Lung (tissue), 16 donors: ENCODE measurements around the gene DDX46. TPM values are rescaled to one million over a fixed set of nuclear protein-coding genes. Genes with fewer than 3 reads are reported as not detected.
"Not testable (repeated sequence)": the region's sequence is repeated elsewhere in the genome, so short reads cannot be mapped to it uniquely, and the experiment has no call there.

Source experiments
- ATAC-seq: fragments of 200-7000 bp; cut with Tn5 transposase; one replicate; pipeline ENCODE4 v1.9.1; 2020; ENCODE audit warnings: moderate number of reproducible peaks; ENCODE audit not compliant: insufficient read depth, low FRiP score
- DNase-seq, 3 donors: peaks; one replicate each; pipeline ENCODE4 v3.0.0-alpha.2; 2013 to 2017
- H3K27ac ChIP-seq, 2 donors: one replicate each; pipeline ENCODE4 v1.5.1; 2013; ENCODE audit warnings: mild to moderate bottlenecking in 2 of 2, moderate library complexity in 2 of 2, control low read depth in 1 of 2, inconsistent platforms in 1 of 2, low read depth in 1 of 2, low read length in 1 of 2
- H3K27me3 ChIP-seq, 3 donors: one replicate each; pipeline ENCODE4 v1.5.1; 2013; ENCODE audit warnings: low read length in 2 of 3; ENCODE audit not compliant: control insufficient read depth in 3 of 3, insufficient read depth in 3 of 3
- H3K36me3 ChIP-seq, 4 donors: one replicate each; pipeline ENCODE4 v1.5.1; 2013; ENCODE audit warnings: low read length in 4 of 4, mild to moderate bottlenecking in 1 of 4, moderate library complexity in 1 of 4; ENCODE audit not compliant: control insufficient read depth in 4 of 4, insufficient read depth in 4 of 4
- H3K4me1 ChIP-seq, 5 donors: one replicate each; pipeline ENCODE4 v1.5.1; 2013; ENCODE audit warnings: low read length in 5 of 5, mild to moderate bottlenecking in 2 of 5, moderate library complexity in 1 of 5; ENCODE audit not compliant: control insufficient read depth in 5 of 5, insufficient read depth in 5 of 5
- H3K4me3 ChIP-seq: one replicate; pipeline ENCODE4 v1.5.1; 2013; ENCODE audit warnings: mild to moderate bottlenecking, control low read depth, moderate library complexity
- H3K9ac ChIP-seq, 2 donors: one replicate each; pipeline ENCODE4 v1.5.1; 2013; ENCODE audit warnings: low read length in 2 of 2, control low read depth in 1 of 2; ENCODE audit not compliant: insufficient read depth in 1 of 2
- H3K9me3 ChIP-seq, 4 donors: one replicate each; pipeline ENCODE4 v1.5.1; 2013; ENCODE audit warnings: low read length in 3 of 4, mild to moderate bottlenecking in 1 of 4, moderate library complexity in 1 of 4; ENCODE audit not compliant: control insufficient read depth in 4 of 4, insufficient read depth in 3 of 4
- CTCF ChIP-seq: IDR thresholded peaks from 2 replicates; pipeline ENCODE4 v1.5.1; 2012; ENCODE audit warnings: mild to moderate bottlenecking; ENCODE audit errors: control extremely low read depth, extremely low read depth
- WGBS, 2 donors: extraction: QIAGEN DNeasy Blood & Tissue Kit; methylation state at CpG; one replicate each; pipeline ENCODE4 v1.1.7; 2013; 5-methylcytosine and 5-hydroxymethylcytosine counted together
- long read RNA-seq, 5 donors: transcript quantifications; one replicate each; lab custom pipeline, GENCODE V29; 2026
- polyA plus RNA-seq, 2 donors: library from polyadenylated mRNA; stranded (reverse); fragments of 200-250 nt; gene quantifications; one replicate each; pipeline ENCODE4 v1.2.1, GENCODE V29; 2013
- total RNA-seq, 2 donors: library from RNA; depleted of rRNA in 1 of 2; stranded (reverse); fragments of >200 nt in 1 of 2; gene quantifications; one replicate each; pipeline ENCODE4 v1.2.1, GENCODE V29; 2014 to 2021
- donor health status: control.
- donor health status: control.
- donor health status: Bipolar disorder and iron deficiency.
- donor health status: healthy.
- donor health status: DM: yes; HTN: yes; CAD: no.

DDX46 gene
- 10 to 100 TPM; 40.5 to 73.8 TPM for total RNA-seq
- 10 to 100 TPM; 21.8 to 22.5 TPM for polyA plus RNA-seq
- long read RNA-seq, donor 1, partial matches to known transcripts: 82 of 83 reads
- long read RNA-seq, donor 1, other reads (novel, unspliced or antisense): 0 of 83 reads
- long read RNA-seq, donor 2, partial matches to known transcripts: 34 of 35 reads
- long read RNA-seq, donor 2, other reads (novel, unspliced or antisense): 0 of 35 reads
- long read RNA-seq, donor 3, partial matches to known transcripts: 92 of 93 reads
- long read RNA-seq, donor 3, other reads (novel, unspliced or antisense): 0 of 93 reads
- long read RNA-seq, donor 4, partial matches to known transcripts: 55 of 57 reads
- long read RNA-seq, donor 4, other reads (novel, unspliced or antisense): 0 of 57 reads
- long read RNA-seq, donor 5, partial matches to known transcripts: 122 of 124 reads
- long read RNA-seq, donor 5, other reads (novel, unspliced or antisense): 0 of 124 reads

- H3K36me3 ChIP-seq: peaks cover 0 to 5% (median under 1%) of the 10 kb centered on the region in 4 donors
- 0 to 1% methylated on average over 73 of the region's 73 CpGs for WGBS, 2 donors
Measured at GRCh38 chr5:134758504-134759341, at the start of gene DDX46. TSS of gene DDX46 (plus strand) at chr5:134758779. CDS start at chr5:134758939, 160 bp downstream.

GRCh38 chr5:134714120-134714519 lies 44.5 kb upstream of the DDX46 start:
- ATAC-seq: no peak
- Histone ChIP-seq H3K4me1 (no peaks in the 10 kb centered on the region), H3K36me3 (peaks cover 9 to 34% (median 20%) of the 10 kb centered on the region in 4 donors), H3K27me3 (no peaks in the 10 kb centered on the region), H3K9me3 (no peaks in the 10 kb centered on the region), H3K4me3 (no peak overlapping the region), H3K27ac (peak overlapping the region in 1 of 2 donors; percentile 31), H3K9ac (no peak overlapping the region)
- TF ChIP-seq CTCF: no peak
- 96 to 97% methylated on average over 5 of the region's 5 CpGs for WGBS, 2 donors
- DNase-seq: no peak

More at GRCh38 chr5:134758504-134759341, at the start of gene DDX46:
- Histone ChIP-seq H3K27me3 (no peaks in the 10 kb centered on the region), H3K4me1 (peaks cover 1 to 14% (median 9%) of the 10 kb centered on the region in 5 donors), H3K9ac (peak within 1 kb of the TSS; percentile 75 to 82), H3K27ac (peak within 1 kb of the TSS; percentile 64 to 77), H3K9me3 (no peaks in the 10 kb centered on the region), H3K4me3 (peak within 1 kb of the TSS; percentile 76)
- TF ChIP-seq CTCF: peak; percentile 82
- peak; percentile 100 for ATAC-seq
- DNase-seq: peak; percentile 92 to 95 (median 94)

GRCh38 chr5:134714541-134714940 lies 44.0 kb upstream of the DDX46 start:
- H3K27ac ChIP-seq: no peak overlapping the region
- no peaks in the 10 kb centered on the region for H3K9me3 ChIP-seq
- H3K27me3 ChIP-seq: no peaks in the 10 kb centered on the region
- no peak for TF ChIP-seq CTCF
- no peak overlapping the region for H3K9ac ChIP-seq
- ATAC-seq (no peak), DNase-seq (no peak)
- WGBS, 2 donors: 96 to 99% methylated on average over 3 of the region's 3 CpGs
- no peaks in the 10 kb centered on the region for H3K4me1 ChIP-seq
- H3K36me3 ChIP-seq: peaks cover 5 to 37% (median 20%) of the 10 kb centered on the region in 4 donors
- H3K4me3 ChIP-seq: no peak overlapping the region

- not testable (repeated sequence) for H3K9me3 ChIP-seq, H3K4me1 ChIP-seq, H3K27me3 ChIP-seq, H3K4me3 ChIP-seq, H3K27ac ChIP-seq, H3K9ac ChIP-seq, ATAC-seq, DNase-seq
- 94 to 97% methylated on average over 4 of the region's 4 CpGs for WGBS, 2 donors
- H3K36me3 ChIP-seq: peaks cover 5 to 36% (median 21%) of the 10 kb centered on the region in 4 donors
Measured at GRCh38 chr5:134715466-134715865, 43.1 kb upstream of the DDX46 start.
